NT2/D1 (cell line): ENCODE measurements around the gene YWHAE.

Source experiments
- YY1 ChIP-seq: IDR thresholded peaks from 2 replicates; pipeline ENCODE4 v1.6.1; 2011; ENCODE audit not compliant: insufficient read length, insufficient read depth
- ZNF274 ChIP-seq: IDR thresholded peaks from 2 replicates; pipeline ENCODE4 v1.6.1; 2011; ENCODE audit warnings: mild to moderate bottlenecking, low read depth, low read length

DNA sequence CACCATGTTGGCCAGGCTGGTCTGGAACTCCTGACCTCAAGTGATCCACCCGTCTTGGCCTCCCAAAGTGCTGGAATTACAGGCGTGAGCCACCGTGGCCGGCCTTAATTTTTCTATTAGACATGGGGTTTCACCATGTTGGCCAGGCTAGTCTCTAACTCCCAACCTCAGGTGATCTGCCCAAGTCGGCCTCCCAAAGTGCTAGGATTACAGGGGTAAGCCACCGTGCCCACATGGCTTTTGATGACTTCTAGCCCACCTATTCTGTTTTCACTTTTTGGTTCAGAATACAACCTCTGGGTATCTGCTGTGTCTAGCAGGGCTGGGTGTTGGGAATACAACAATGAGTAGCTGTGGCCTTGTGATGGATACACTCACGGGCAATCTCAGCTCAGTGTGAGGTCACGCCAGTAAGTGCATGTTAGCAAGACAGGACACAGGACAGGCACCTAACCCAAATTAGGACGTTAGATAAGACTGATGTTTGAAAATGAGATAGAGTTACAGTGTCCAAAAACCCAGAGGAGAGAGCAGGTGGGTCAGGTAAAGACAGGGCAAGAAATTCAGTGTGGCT, 14.1 kb upstream of the YWHAE start:
- no peak for TF ChIP-seq ZNF274
- TF ChIP-seq YY1, result no peak
